Activated T-helper 1 cell treated with anti-CD3 and anti-CD28 coated beads, Interleukin-12 subunit alpha, Interleukin-12 subunit beta, Interleukin-2, Interleukin-4 antibody, amounts not matched to agents 30 ng/mL and 10 ng/mL and 1 ng/mL, durations not matched to agents 14 hours and 24 hours and 36 hours (primary cell): ENCODE measurements around the gene CAMK2B. TPM values are rescaled to one million over a fixed set of nuclear protein-coding genes. Genes with fewer than 3 reads are reported as not detected.

Experiments
- DNase-seq: peaks from one replicate; pipeline ENCODE4 v3.0.0; 2021; ENCODE audit warnings: low spot score
- H3K27ac Mint-ChIP-seq: one replicate; pipeline ENCODE4 v1.8.0; 2021; ENCODE audit warnings: mild to moderate bottlenecking, mixed read lengths
- H3K27me3 Mint-ChIP-seq: one replicate; pipeline ENCODE4 v1.8.0; 2022; ENCODE audit warnings: mild to moderate bottlenecking, moderate library complexity, mixed read lengths; ENCODE audit not compliant: insufficient read depth
- H3K36me3 Mint-ChIP-seq: one replicate; pipeline ENCODE4 v1.8.0; 2021; ENCODE audit warnings: low read depth, mixed read lengths
- H3K4me1 Mint-ChIP-seq: one replicate; pipeline ENCODE4 v1.8.0; 2021; ENCODE audit warnings: low read depth, mixed read lengths
- H3K4me3 Mint-ChIP-seq: one replicate; pipeline ENCODE4 v1.8.0; 2021; ENCODE audit warnings: mild to moderate bottlenecking, moderate library complexity, mixed read lengths
- H3K9me3 Mint-ChIP-seq: one replicate; pipeline ENCODE4 v1.8.0; 2021; ENCODE audit warnings: mixed read lengths
- intact Hi-C: fragments of 100-400 bp; cut with micrococcal nuclease; formaldehyde crosslinking; loops from one replicate; pipeline ENCODE4 v1.15.1; 2024
- total RNA-seq: library from RNA; stranded (reverse); gene quantifications from 2 replicates; pipeline ENCODE4 v1.2.3, GENCODE V29; 2022

Gene CAMK2B
- total RNA-seq, 1 donor from 2014 or later, result 0.47 TPM

- Mint-ChIP-seq H3K27me3 (peaks cover 4% of the 10 kb centered on the region), H3K27ac (no peak overlapping the region), H3K36me3 (no peaks in the 10 kb centered on the region), H3K4me1 (peaks cover 13% of the 10 kb centered on the region), H3K9me3 (no peaks in the 10 kb centered on the region), H3K4me3 (no peak overlapping the region)
- no peak for DNase-seq
- intact Hi-C loops, result no loop called here
These were observed 134.2 kb downstream of the CAMK2B start for GRCh38 chr7:44191171-44191570.

DNA sequence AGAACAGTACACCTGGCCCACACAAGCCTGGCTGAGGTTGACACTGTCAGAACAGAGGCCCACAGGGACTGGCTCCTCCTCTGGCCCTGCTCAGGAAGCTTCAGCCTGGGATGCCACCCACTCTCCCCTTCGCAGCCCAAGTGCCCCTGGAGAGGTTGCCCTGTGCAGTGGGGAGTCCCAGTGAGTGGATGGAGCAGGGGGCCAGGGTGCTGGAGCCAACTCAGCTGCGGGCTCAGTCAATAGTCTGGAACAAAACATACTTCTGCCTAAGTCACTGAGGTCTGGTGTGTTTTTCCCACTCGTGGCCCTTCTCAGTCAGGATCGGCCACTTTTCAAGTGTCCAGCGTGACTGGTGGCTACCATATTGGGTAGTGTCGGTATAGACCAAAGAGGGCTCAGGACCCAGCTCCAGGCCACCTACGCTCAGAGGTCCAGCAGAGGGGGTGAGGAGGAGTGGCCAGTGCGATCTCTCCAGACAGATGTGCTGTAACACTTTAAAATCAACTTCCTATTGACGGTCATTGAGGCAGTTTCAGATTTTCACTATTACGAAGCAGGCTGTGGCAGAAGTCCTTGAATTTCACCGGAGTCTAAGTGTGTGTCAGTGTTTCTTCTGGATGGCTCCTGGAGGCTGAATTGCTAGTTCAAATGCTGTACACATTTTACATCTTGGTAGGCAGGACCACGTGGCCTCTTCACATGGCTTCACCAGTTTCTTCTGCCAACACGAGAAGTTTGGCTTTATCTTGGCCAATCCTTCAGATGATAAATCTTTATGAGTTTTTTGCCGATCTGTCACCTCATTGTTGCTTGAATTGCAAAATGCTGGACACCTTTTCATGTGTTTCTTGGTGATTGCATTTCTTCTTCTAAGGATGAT lies 135.2 kb downstream of the CAMK2B start:
- H3K27ac Mint-ChIP-seq, result no peak overlapping the region
- no peaks in the 10 kb centered on the region for H3K9me3 Mint-ChIP-seq
- peaks cover 4% of the 10 kb centered on the region for H3K27me3 Mint-ChIP-seq
- intact Hi-C loops, result no loop called here
- peaks cover 6% of the 10 kb centered on the region for H3K4me1 Mint-ChIP-seq
- H3K4me3 Mint-ChIP-seq, result no peak overlapping the region
- no peak for DNase-seq
- no peaks in the 10 kb centered on the region for H3K36me3 Mint-ChIP-seq

GRCh38 chr7:44189286-44189992 lies 136.0 kb downstream of the CAMK2B start, which contains the start of gene GCK:
TSS of gene GCK (minus strand) at chr7:44189439. CDS start at chr7:44188953, 486 bp downstream.
- DNase-seq, result no peak
- intact Hi-C loops, result no loop called here
- Mint-ChIP-seq H3K4me3 (no peak within 1 kb of the TSS), H3K27me3 (peaks cover 4% of the 10 kb centered on the region), H3K9me3 (no peaks in the 10 kb centered on the region), H3K36me3 (no peaks in the 10 kb centered on the region), H3K4me1 (peaks cover 6% of the 10 kb centered on the region), H3K27ac (no peak within 1 kb of the TSS)

GRCh38 chr7:44188480-44189225 lies 136.7 kb downstream of the CAMK2B start:
- DNase-seq, result no peak
- Mint-ChIP-seq H3K27ac (no peak overlapping the region), H3K9me3 (no peaks in the 10 kb centered on the region), H3K4me3 (no peak overlapping the region), H3K36me3 (no peaks in the 10 kb centered on the region), H3K27me3 (peaks cover 4% of the 10 kb centered on the region), H3K4me1 (no peaks in the 10 kb centered on the region)
- intact Hi-C loops, result no loop called here

DNA sequence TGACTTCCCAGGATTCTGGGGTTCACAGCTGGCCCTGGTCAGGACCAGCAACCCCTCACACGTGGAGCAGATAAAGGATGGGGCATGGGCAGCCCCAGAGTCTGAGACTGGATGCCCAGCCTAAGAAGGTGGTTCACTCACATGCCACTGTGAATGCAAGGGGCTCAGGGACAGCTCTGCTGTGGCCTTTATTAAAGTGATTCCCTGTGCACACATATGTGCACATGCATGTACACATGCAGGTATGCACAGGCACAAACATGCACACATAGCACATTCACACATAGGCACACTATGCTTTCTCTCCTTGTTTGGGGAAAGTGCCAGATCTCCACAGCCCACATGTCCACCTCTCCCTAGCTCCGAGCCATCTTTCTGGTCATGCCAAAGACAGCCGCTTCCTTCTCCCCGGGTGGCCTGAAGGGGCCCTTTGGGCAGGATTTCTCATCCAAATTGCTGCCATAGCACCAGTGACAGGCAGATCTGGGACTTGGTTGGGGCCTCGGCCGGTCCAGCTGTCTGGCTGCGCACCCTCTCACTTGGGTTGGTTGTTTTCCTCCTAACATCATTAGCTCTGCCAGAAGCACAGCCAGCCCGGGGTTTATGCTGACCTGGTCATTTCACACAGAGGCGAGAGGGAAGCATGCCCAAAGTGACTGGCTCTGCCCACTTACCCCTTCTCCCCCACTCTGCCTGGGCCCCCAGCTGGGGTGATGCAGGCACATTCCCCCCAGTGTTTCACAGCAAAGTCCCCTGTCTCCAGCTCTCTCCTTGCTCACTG lies 137.6 kb downstream of the CAMK2B start:
- Mint-ChIP-seq H3K36me3 (no peaks in the 10 kb centered on the region), H3K4me3 (no peak overlapping the region), H3K9me3 (no peaks in the 10 kb centered on the region), H3K27ac (no peak overlapping the region), H3K4me1 (no peaks in the 10 kb centered on the region), H3K27me3 (peaks cover 4% of the 10 kb centered on the region)
- intact Hi-C loops, result no loop called here
- no peak for DNase-seq

DNA sequence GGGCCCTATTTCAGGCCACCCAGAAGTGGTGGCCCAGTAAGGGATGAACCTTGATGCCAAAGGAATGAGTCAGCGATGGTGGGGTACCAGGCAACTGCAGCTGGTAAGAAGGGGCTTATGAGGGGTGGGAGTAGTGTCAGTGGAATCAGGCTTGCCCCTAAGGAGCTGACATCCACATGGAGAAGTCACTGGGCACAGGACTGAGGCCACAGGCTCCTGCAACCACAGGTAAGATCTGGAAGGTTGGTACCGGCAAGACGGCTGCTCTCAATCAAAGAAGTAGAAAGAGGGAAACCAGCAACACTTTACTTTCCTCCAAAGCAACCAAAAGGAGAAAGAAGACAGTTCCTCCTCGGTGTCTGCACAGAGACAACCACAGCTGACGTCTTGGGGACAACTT lies 138.7 kb downstream of the CAMK2B start:
- DNase-seq, result no peak
- Mint-ChIP-seq H3K27me3 (peaks cover 4% of the 10 kb centered on the region), H3K36me3 (no peaks in the 10 kb centered on the region), H3K27ac (no peak overlapping the region), H3K9me3 (no peaks in the 10 kb centered on the region), H3K4me1 (no peaks in the 10 kb centered on the region), H3K4me3 (no peak overlapping the region)
- intact Hi-C loops, result no loop called here

GRCh38 chr7:44185729-44186128 lies 139.7 kb downstream of the CAMK2B start:
- H3K4me3 Mint-ChIP-seq, result no peak overlapping the region

GRCh38 chr7:44184873-44185446 lies 140.4 kb downstream of the CAMK2B start:
- Mint-ChIP-seq H3K27me3 (peaks cover 5% of the 10 kb centered on the region), H3K4me1 (no peaks in the 10 kb centered on the region), H3K27ac (no peak overlapping the region), H3K36me3 (no peaks in the 10 kb centered on the region), H3K4me3 (no peak overlapping the region), H3K9me3 (no peaks in the 10 kb centered on the region)
- intact Hi-C loops, result no loop called here
- no peak for DNase-seq

More at GRCh38 chr7:44185729-44186128, 139.7 kb downstream of the CAMK2B start:
- Mint-ChIP-seq H3K27me3 (peaks cover 2% of the 10 kb centered on the region), H3K4me1 (no peaks in the 10 kb centered on the region), H3K9me3 (no peaks in the 10 kb centered on the region), H3K27ac (no peak overlapping the region), H3K36me3 (no peaks in the 10 kb centered on the region)
- no peak for DNase-seq
- intact Hi-C loops, result no loop called here

DNA sequence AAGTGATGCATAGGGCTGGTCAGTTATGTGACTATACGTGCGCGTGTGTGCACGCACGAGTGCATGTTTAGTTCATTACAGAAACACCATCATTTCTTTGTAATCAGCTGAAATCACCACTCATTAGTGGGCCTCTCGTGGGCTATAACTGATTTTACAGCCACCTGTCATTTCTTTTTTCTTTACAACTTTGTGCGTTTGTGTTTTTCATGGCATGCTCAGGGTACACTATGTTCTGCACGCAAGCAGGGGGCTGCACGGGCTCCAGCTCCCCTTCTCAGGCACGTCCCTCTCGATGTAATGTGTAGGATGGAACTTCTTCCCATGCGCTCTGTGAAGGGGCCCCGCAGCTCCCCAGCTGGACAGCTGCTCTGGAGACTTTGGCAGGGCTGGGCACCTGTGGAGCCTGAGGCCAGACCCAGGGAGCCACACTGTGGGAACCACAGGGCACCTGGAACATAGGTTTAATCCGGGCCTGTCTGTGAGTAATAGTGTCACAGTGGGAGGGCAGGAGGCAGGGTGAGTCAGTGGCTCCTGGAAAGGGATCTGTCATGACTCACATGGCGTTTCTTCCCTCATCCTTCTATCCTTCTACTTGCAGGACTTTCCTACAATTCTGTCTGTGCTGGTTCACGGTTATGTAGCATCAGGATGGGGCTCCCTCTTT lies 141.1 kb downstream of the CAMK2B start:
- H3K4me1 Mint-ChIP-seq, result no peaks in the 10 kb centered on the region
- H3K27me3 Mint-ChIP-seq, result peaks cover 7% of the 10 kb centered on the region
- H3K4me3 Mint-ChIP-seq, result no peak overlapping the region
- no peaks in the 10 kb centered on the region for H3K36me3 Mint-ChIP-seq
- no peak for DNase-seq
- intact Hi-C loops, result no loop called here
- H3K27ac Mint-ChIP-seq, result no peak overlapping the region
- no peaks in the 10 kb centered on the region for H3K9me3 Mint-ChIP-seq

DNA sequence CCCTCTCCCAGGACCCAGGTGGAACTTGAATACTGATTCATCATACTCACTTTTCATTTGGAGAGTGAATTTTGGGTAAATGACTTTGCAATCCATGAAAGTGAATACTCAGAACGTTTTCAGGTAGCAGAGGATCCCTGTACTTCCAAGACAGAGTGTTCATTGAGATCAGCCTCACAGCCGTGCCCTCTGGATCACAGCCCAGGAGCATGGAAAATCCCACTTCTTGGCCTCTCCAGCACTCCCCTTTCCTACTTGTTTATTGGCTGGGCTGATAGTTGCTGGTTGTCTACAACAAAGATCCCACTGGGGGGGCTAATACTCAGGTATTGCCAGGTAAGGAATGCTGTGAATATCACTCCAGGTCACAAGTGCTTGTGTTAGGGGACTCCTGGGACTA lies 142.0 kb downstream of the CAMK2B start:
- Mint-ChIP-seq H3K4me3 (no peak overlapping the region), H3K4me1 (no peaks in the 10 kb centered on the region), H3K9me3 (no peaks in the 10 kb centered on the region), H3K27me3 (peaks cover 9% of the 10 kb centered on the region), H3K36me3 (no peaks in the 10 kb centered on the region), H3K27ac (no peak overlapping the region)
- intact Hi-C loops, result no loop called here
- DNase-seq, result no peak

- no peaks in the 10 kb centered on the region for H3K9me3 Mint-ChIP-seq
- H3K4me1 Mint-ChIP-seq, result no peaks in the 10 kb centered on the region
These were observed 142.6 kb downstream of the CAMK2B start for GRCh38 chr7:44182827-44183226.

GRCh38 chr7:44180631-44181030 lies 144.8 kb downstream of the CAMK2B start:
- H3K4me1 Mint-ChIP-seq, result no peaks in the 10 kb centered on the region
- no peaks in the 10 kb centered on the region for H3K36me3 Mint-ChIP-seq
- peaks cover 7% of the 10 kb centered on the region for H3K27me3 Mint-ChIP-seq
- no peak overlapping the region for H3K27ac Mint-ChIP-seq
- intact Hi-C loops, result no loop called here
- no peak for DNase-seq
- H3K4me3 Mint-ChIP-seq, result no peak overlapping the region
- no peaks in the 10 kb centered on the region for H3K9me3 Mint-ChIP-seq

More at GRCh38 chr7:44182827-44183226, 142.6 kb downstream of the CAMK2B start:
- Mint-ChIP-seq H3K27ac (no peak overlapping the region), H3K4me3 (no peak overlapping the region), H3K36me3 (no peaks in the 10 kb centered on the region), H3K27me3 (peaks cover 7% of the 10 kb centered on the region)
- no peak for DNase-seq
- intact Hi-C loops, result no loop called here
